ENCODE results near the gene PRR33.

Gene PRR33

GRCh38 chr11:1916132-1916985 lies 24.7 kb upstream of the PRR33 start:
- no peak for DNase-seq

- no peak for DNase-seq
Measured at GRCh38 chr11:1915795-1916131, 24.1 kb upstream of the PRR33 start.

- DNase-seq = no peak
Measured at GRCh38 chr11:1913271-1914060, 21.8 kb upstream of the PRR33 start.

GRCh38 chr11:1912289-1912878 lies 20.7 kb upstream of the PRR33 start:
- no peak for DNase-seq

GRCh38 chr11:1909524-1909923 lies 17.8 kb upstream of the PRR33 start:
- DNase-seq = no peak

GRCh38 chr11:1908618-1909017 lies 16.9 kb upstream of the PRR33 start:
- DNase-seq = no peak

GRCh38 chr11:1906611-1907423 lies 15.1 kb upstream of the PRR33 start:
- DNase-seq = no peak

GRCh38 chr11:1906181-1906580 lies 14.5 kb upstream of the PRR33 start:
- DNase-seq = no peak

GRCh38 chr11:1899686-1900085 lies 8.0 kb upstream of the PRR33 start:
- DNase-seq = no peak

GRCh38 chr11:1899090-1899489 lies 7.4 kb upstream of the PRR33 start:
- DNase-seq = no peak

GRCh38 chr11:1896923-1897322 lies 5.2 kb upstream of the PRR33 start:
- no peak for DNase-seq

GRCh38 chr11:1896468-1896867 lies 4.8 kb upstream of the PRR33 start:
- no peak for DNase-seq

GRCh38 chr11:1894759-1895158 lies 3.1 kb upstream of the PRR33 start:
- DNase-seq = no peak

GRCh38 chr11:1893581-1894359 lies 2.1 kb upstream of the PRR33 start:
- DNase-seq = no peak

- DNase-seq = no peak
Measured at GRCh38 chr11:1892558-1892957, 863 bp upstream of the PRR33 start.

- no peak for DNase-seq
Measured at GRCh38 chr11:1892116-1892515, 421 bp upstream of the PRR33 start.

GRCh38 chr11:1890856-1891830 lies 552 bp downstream of the PRR33 start:
- no peak for DNase-seq

GRCh38 chr11:1889941-1890855 lies 1.5 kb downstream of the PRR33 start:
- no peak for DNase-seq

GRCh38 chr11:1889224-1889930 lies 2.3 kb downstream of the PRR33 start:
- no peak for DNase-seq
